ES-I3 (cell line): ENCODE results near the gene STARD7.
"Not testable (repeated sequence)": the region's sequence is repeated elsewhere in the genome, so short reads cannot be mapped to it uniquely, and the experiment has no call there.

ENCODE experiments used
- H3K36me3 ChIP-seq: 2 replicates; pipeline ENCODE4 v1.6.1; 2013; ENCODE audit warnings: mild to moderate bottlenecking, low read length, control low read depth, moderate library complexity; ENCODE audit not compliant: insufficient read depth
- H3K4me1 ChIP-seq: 2 replicates; pipeline ENCODE4 v1.6.1; 2013; ENCODE audit warnings: mild to moderate bottlenecking, control low read depth, low read length; ENCODE audit not compliant: insufficient read depth
- H3K9ac ChIP-seq: 2 replicates; pipeline ENCODE4 v1.6.1; 2013; ENCODE audit warnings: low read depth, mild to moderate bottlenecking, low read length, moderate library complexity
- H3K9me3 ChIP-seq: 2 replicates; pipeline ENCODE4 v1.6.1; 2013; ENCODE audit warnings: mild to moderate bottlenecking, low read length, moderate library complexity; ENCODE audit not compliant: control insufficient read depth, insufficient read depth

STARD7 gene, protein sequence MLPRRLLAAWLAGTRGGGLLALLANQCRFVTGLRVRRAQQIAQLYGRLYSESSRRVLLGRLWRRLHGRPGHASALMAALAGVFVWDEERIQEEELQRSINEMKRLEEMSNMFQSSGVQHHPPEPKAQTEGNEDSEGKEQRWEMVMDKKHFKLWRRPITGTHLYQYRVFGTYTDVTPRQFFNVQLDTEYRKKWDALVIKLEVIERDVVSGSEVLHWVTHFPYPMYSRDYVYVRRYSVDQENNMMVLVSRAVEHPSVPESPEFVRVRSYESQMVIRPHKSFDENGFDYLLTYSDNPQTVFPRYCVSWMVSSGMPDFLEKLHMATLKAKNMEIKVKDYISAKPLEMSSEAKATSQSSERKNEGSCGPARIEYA

GRCh38 chr2:96208143-96209010 is at the start of gene STARD7:
STARD7 (minus strand) TSS chr2:96208827; CDS start chr2:96208434, 393 bp downstream.
- H3K9ac ChIP-seq: peak within 1 kb of the TSS; percentile 98
- 0 out of 2 replicates have a peak, but pooled peaks cover 7% of the 10 kb centered on the region for H3K4me1 ChIP-seq
- no peaks in the 10 kb centered on the region for H3K9me3 ChIP-seq
- no peaks in the 10 kb centered on the region for H3K36me3 ChIP-seq

DNA sequence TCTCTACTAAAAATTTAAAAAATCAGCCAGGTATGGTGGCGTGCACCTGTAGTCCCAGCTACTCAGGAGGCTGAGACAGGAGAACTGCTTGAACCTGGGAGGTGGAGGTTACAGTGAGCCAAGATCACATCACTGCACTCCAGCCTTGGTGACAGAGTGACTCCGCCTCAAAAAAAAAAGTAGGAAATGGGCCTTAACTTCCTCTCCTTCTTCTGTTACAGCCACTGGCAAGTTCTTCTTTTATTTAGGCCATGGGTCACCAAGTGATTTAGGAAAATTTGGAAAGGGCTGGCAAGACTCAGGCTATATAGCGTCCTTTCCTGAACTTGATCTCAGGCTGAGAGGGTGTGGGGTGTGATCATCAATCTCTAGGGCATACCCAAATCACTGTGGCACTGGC is 49.1 kb upstream of the STARD7 start:
- H3K9me3 ChIP-seq, H3K36me3 ChIP-seq, H3K9ac ChIP-seq: not testable (repeated sequence)
- peaks cover 17% of the 10 kb centered on the region for H3K4me1 ChIP-seq

- H3K9ac ChIP-seq: no peak overlapping the region
- peaks cover 17% of the 10 kb centered on the region for H3K4me1 ChIP-seq
- no peaks in the 10 kb centered on the region for H3K9me3 ChIP-seq
- H3K36me3 ChIP-seq: peaks cover 8% of the 10 kb centered on the region
Observed at GRCh38 chr2:96256611-96257113, 48.0 kb upstream of the STARD7 start.

DNA sequence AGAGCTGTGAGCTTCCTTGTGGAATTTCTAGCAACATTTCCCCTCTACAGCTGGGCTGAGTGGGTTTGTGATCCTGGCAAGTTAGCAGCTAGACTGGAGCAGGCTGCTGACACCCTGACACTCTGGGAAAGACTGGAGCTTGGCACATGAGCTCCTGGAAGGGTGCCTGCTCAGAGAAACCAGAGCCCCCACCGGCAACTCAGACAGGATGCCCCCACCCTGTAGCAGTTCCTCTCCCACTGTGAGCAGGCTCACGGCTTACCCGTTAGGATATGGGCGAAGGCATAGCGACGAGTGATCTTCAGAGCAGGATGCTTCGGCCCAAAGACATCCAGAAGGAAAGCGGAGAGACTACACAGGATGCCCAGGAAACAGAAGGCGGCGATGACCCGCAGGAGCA is 45.9 kb upstream of the STARD7 start:
- Histone ChIP-seq H3K4me1 (peaks cover under 1% of the 10 kb centered on the region), H3K9ac (no peak overlapping the region), H3K9me3 (no peaks in the 10 kb centered on the region), H3K36me3 (peaks cover 8% of the 10 kb centered on the region)

DNA sequence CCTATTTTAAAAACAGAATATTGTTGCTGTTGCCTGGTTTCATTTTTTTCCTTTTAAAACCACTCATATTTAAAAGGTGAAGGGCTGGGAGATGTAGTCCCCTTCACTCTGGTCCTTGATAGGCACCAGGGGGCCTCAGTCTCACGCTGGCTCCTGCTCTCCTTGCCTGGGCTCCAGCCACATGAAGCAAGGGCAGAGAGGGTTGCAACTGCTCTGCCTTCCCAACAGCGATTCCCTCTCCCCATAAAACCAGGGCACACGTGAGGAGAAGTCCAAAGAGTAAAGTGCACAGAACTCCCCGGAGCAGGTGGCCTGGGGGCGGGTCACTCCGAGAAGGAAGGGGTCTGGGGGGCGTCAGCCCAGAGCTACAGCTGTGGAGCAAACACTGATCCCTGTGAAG is 44.4 kb upstream of the STARD7 start:
- H3K4me1 ChIP-seq: no peaks in the 10 kb centered on the region; the same call in 1 of the 2 replicates
- H3K9me3 ChIP-seq: no peaks in the 10 kb centered on the region
- H3K9ac ChIP-seq: no peak overlapping the region

DNA sequence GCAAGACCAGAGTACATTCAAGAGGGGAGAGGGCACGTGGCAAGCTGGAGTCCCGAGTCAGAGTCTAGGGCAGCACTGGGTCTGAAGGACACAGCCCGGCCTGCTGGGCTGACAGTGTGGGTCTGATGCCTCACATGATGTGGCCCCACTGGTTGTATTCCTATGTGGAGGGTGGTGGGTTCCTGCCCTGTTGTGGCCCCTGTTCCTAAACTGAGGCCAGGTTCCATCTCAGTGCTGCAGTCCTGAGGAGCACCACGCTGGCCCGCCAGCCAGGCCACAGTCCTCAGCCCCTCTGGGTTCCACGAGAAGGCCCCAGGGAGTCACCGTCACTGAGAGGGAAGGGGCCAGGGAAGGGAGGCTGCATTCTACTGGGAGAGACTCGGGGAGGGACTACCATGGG is 43.9 kb upstream of the STARD7 start:
- H3K36me3 ChIP-seq: peaks cover 8% of the 10 kb centered on the region
- H3K4me1 ChIP-seq: no peaks in the 10 kb centered on the region; the same call in 1 of the 2 replicates
- no peaks in the 10 kb centered on the region for H3K9me3 ChIP-seq
- H3K9ac ChIP-seq: no peak overlapping the region

More for the DNA sequence above, 44.4 kb upstream of the STARD7 start:
- H3K36me3 ChIP-seq: peaks cover 8% of the 10 kb centered on the region

- H3K9me3 ChIP-seq: no peaks in the 10 kb centered on the region
- peaks cover 8% of the 10 kb centered on the region for H3K36me3 ChIP-seq
- no peaks in the 10 kb centered on the region; the same call in 1 of the 2 replicates for H3K4me1 ChIP-seq
- H3K9ac ChIP-seq: no peak overlapping the region
Observed at GRCh38 chr2:96251721-96252292, 43.2 kb upstream of the STARD7 start.

DNA sequence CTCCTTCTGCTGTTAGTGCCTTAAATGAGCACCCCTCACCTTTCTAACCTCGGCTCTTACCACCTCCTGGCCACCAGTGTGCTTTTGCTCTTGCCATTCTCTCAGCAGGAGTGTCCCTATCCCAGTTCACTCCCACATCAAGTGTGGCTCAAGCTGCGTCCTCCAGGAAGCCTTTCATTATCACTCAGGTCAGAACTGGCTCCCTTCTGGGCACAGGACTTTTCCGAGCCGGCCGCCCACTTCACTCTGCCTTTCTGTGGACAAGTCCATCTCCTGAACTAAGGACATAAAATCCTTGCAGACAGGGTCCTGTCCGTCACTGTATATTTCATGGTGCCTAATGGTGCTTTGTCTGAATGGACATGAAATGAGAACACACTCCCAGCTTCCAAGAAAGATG is 41.6 kb upstream of the STARD7 start:
- H3K4me1 ChIP-seq: no peaks in the 10 kb centered on the region; the same call in 1 of the 2 replicates
- H3K36me3 ChIP-seq: peaks cover 5% of the 10 kb centered on the region
- H3K9ac ChIP-seq: no peak overlapping the region
- no peaks in the 10 kb centered on the region for H3K9me3 ChIP-seq

GRCh38 chr2:96249654-96250053 is 41.0 kb upstream of the STARD7 start:
- H3K9ac ChIP-seq: no peak overlapping the region
- H3K4me1 ChIP-seq: no peaks in the 10 kb centered on the region; the same call in 1 of the 2 replicates

DNA sequence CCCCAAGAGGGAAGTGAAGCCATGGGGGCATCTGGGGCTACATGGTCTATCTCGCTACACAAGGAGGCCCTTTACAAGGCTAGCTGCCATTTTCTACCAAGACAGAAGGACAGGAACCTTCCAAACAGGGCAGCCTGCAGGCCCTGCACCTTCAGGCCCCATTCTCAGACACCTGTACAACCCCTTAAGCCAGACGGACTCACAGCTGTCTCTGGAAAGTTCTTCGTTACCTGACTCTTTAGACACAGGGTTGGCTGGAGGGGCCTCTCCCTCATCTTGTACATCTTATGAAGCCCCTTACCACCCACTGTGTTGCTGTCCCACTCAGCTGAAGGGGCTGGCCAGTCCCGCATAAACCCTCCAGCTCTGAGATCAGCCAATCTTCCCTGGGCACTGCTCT is 40.0 kb upstream of the STARD7 start:
- Histone ChIP-seq H3K4me1 (no peaks in the 10 kb centered on the region; the same call in 1 of the 2 replicates), H3K9me3 (no peaks in the 10 kb centered on the region), H3K36me3 (peaks cover 5% of the 10 kb centered on the region; the same call in 1 of the 2 replicates), H3K9ac (no peak overlapping the region)

More at GRCh38 chr2:96249654-96250053, 41.0 kb upstream of the STARD7 start:
- H3K9me3 ChIP-seq: no peaks in the 10 kb centered on the region
- H3K36me3 ChIP-seq: peaks cover 5% of the 10 kb centered on the region

DNA sequence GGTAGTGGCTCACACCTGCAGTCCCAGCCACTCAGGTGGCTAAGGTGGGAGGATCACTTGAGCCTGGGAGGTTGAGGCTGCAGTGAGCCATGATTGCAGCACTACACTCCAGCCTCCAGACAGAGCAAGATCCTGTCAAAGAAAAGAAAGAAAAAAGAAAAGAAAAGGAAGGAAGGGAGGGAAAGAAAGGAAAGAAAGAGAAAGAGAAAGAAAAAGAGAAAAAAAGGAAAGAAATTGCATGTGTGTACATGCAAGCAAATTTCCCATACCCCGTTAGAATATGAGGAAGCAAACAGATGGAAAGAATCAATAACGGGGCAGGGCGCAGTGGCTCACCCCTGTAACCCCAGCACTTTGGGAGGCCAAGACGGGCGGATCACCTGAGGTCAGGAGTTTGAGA is 39.3 kb upstream of the STARD7 start:
- H3K36me3 ChIP-seq: no peaks in the 10 kb centered on the region; the same call in 1 of the 2 replicates
- no peak overlapping the region for H3K9ac ChIP-seq
- no peaks in the 10 kb centered on the region; the same call in 1 of the 2 replicates for H3K4me1 ChIP-seq
- H3K9me3 ChIP-seq: no peaks in the 10 kb centered on the region

DNA sequence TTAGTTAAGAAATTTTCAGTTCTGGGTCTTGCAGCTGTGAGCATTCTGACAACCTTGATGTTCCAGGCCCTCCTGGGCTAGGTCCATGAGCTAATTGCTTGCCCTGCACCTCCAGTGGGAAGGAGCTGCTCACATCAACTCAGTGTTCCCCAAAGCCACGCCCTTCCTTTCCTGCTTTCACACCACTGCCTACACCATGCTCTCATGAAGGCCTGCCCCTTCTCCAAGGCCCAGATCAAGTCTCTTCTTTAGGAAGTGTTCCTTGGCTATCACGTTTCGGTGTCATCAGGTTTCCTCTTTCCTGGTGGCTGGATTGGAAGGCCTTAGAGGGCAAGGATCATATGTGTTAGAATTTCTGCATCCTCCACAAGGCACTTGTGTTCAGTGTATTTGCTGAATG is 38.4 kb upstream of the STARD7 start:
- Histone ChIP-seq H3K4me1 (no peaks in the 10 kb centered on the region; the same call in 1 of the 2 replicates), H3K9ac (no peak overlapping the region), H3K9me3 (no peaks in the 10 kb centered on the region), H3K36me3 (no peaks in the 10 kb centered on the region; the same call in 1 of the 2 replicates)

GRCh38 chr2:96245609-96246390 is 37.2 kb upstream of the STARD7 start:
- Histone ChIP-seq H3K36me3 (no peaks in the 10 kb centered on the region; the same call in 1 of the 2 replicates), H3K4me1 (no peaks in the 10 kb centered on the region; the same call in 1 of the 2 replicates), H3K9ac (no peak overlapping the region), H3K9me3 (no peaks in the 10 kb centered on the region)
